ENCODE data around the gene PPEF1.
"Not testable (repeated sequence)": the region's sequence is repeated elsewhere in the genome, so short reads cannot be mapped to it uniquely, and the experiment has no call there.

Gene PPEF1

DNA sequence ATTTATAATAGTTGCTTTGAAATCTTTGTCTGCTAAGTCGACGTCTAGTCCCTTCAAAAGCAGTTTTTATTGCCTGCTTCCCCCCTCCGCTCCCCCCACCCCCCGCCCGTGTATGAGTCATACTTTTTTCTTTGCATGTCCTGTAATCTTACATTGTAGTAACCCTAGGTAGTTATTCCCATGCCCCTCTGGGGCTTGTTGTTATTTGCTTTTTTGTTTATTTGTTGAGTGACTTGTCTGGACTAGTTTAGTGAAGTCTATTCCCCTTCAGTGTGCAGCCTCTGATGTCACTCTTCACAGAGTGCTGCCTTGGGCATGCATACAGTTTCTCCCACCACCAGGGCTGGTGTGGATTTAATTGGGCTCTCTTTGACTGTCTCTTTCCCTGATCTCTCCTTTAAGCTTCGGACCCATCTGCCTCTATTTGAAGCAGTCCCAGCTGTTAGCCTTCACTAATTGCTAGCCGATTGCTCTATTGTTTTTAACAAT, 86.2 kb downstream of the PPEF1 start:
- peak; percentile 6 for DNase-seq

DNA sequence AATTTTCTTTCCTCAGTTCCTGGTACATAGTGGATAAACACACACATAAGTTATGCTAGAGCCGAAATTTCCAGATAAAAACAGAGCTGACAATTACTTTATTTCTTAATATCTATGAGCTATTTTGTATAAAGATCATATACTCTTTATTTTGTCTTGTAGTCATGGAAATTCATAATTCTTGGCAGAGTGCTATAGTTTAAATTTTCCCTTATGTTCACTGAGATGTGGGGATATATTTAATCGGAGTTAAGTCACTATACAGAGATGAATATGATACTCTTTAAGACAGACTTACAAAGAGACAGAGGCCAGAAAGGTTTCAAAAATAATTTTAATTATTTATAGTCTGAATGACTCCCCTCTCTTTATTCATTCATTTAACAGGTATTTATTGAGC, 89.7 kb downstream of the PPEF1 start:
- DNase-seq = no peak

GRCh38 chrX:18799911-18800310, 92.5 kb downstream of the PPEF1 start:
- DNase-seq = no peak

DNA sequence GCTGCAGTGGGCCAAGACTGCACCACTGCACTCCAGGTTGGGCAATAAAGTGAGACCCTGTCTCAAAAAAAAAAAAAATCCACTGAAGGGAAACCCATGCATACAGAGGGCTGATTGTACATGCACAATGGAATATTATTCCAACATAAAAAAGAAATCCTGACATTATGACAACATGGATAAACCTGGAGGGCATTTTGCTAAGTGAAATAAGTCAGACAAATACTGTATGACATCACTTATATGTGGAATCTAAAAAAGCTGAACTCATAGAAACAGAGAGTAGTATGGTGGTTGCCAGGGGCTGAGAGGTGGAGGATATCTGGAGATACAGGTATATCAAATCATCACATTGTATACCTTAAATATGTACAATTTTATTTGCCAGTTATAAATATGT, 102.2 kb downstream of the PPEF1 start:
- DNase-seq = no peak

- no peak for DNase-seq
Observed at GRCh38 chrX:18810416-18810815, 103.0 kb downstream of the PPEF1 start.

DNA sequence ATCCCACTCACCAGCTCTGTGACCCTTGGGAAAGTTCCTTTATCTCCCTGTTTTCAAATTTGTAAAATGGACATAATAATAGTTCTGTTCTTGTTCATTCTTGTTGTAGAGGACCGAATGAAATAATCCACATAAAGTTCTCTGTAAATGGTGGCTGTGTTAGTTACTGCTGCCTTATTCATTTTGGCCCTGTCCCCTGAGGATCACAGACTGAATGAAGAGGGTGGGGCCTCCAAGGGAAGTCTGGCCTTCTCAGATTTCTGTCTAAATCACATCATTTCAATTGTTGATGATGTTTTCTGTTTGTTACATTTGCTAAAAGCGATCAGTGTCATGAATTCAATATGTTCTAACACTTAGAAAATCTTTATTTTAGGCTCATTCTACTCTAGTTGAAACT, 117.9 kb downstream of the PPEF1 start:
- DNase-seq = no peak

GRCh38 chrX:18828832-18829404, 121.5 kb downstream of the PPEF1 start:
- DNase-seq = peak; percentile 35

DNA sequence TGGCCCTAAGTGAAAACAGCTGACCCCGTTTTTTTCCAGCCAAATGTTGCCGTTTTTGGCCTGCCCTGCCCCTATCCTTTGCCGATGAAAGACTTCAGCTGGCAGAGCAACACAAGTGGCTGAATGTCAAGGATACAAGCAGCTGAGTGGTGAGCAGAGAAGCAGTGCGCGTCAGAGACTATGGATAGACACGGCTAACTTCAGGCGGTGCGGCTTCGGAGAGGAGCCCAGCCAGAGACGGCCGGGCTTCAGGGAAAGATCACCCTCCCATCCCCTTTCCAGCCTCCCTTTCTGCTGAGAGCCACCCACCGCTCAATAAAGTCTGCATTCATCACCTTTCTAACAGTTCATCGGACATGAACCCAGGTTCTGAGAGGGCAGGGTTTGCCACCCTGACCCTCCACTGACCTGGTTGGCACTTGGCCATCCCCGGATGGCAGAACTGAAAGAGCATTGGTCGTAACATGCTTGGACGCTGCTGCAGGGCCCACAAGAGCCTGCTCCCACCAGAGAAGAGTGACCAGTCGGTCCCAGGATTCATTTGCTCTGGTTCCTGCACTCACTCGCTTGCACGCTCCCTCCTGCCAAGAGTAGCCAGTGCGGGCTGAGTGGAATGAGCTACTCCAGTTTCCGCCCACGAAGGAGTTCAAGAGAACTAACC, 125.8 kb downstream of the PPEF1 start:
- no peak for DNase-seq

- not testable (repeated sequence) for DNase-seq
Observed at GRCh38 chrX:18847901-18848300, 140.5 kb downstream of the PPEF1 start.

- peak; percentile 85 for DNase-seq
Observed at GRCh38 chrX:18855919-18856644, 148.6 kb downstream of the PPEF1 start.

DNA sequence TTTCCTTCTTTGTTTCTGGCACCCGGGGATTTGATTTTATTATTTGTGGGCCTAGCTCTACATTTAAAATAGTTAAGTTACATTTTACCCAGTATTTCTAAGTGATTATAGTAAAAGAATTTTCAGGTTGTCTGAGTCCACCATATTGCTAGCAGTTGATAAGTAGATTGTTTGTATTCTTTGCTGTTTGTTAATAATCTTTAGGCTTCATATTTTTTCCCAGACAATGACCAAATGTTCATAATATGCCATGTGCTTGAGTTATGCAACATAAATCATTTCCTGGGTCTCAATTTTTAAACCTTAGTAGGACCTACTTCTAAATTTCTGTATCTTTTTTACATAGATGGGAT, 149.2 kb downstream of the PPEF1 start:
- no peak for DNase-seq

GRCh38 chrX:18861511-18861910, 154.1 kb downstream of the PPEF1 start:
- DNase-seq = no peak

GRCh38 chrX:18864390-18864920, 157.0 kb downstream of the PPEF1 start:
- no peak for DNase-seq

GRCh38 chrX:18871161-18871890, 163.9 kb downstream of the PPEF1 start:
- DNase-seq = peak; percentile 27

DNA sequence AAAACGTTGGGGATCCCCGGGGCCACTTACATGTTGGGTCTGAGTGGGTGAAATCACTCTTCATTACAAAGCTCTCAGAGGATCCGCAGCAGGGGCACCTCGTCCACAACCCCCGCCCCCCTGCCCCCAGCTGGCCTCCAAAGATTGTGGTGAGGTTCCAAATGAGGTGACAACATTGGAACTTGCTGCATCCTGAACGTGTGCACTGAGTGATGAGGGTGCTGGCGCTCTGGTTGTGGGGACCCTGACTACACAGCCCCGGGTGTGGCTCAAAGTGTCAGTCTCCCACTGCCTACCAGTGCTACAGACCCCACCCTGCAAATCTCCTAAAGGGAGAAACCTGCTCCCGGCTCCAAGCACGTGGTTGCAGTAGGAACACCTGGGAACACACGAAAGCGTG, 164.5 kb downstream of the PPEF1 start:
- DNase-seq = no peak

DNA sequence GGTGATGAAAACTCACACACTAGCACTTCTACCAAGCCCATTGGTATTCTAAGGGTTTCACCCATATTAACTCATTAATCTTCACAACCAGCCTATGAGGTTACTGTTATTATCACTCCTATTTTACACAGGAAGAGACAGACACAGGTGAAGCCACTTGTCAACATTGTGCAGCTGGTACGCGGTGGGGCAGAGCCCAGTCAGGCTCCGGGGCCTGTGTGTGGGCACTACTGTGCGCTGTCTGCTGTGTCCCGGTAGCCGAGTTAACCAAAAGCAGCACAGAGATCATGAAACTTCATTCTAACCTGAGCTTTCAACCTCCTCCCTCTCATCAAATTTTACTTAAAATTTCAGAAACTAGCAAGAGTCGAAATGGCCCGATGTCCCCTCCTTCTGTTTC, 165.2 kb downstream of the PPEF1 start:
- no peak for DNase-seq

GRCh38 chrX:18873189-18873791, 165.8 kb downstream of the PPEF1 start:
- DNase-seq = peak; percentile 74

DNA sequence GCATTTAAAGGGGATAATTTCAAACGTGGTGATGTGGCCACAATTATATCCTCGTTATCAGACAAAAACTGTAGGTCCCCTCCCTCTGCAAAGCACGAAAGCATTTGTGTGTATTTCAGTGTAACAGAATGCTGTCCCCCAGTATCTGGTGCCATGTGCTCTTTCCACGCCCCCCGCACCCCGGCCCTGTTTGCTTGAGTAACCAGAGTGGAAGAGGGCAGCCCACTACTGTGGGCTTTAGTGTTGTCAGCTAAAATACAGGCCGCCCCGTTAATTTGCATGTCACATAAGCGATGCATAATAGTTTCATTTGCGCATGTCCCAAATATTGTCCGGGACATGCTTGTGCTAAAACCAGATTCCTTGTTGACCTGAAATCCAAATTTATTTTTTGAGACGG, 166.4 kb downstream of the PPEF1 start:
- no peak for DNase-seq

DNA sequence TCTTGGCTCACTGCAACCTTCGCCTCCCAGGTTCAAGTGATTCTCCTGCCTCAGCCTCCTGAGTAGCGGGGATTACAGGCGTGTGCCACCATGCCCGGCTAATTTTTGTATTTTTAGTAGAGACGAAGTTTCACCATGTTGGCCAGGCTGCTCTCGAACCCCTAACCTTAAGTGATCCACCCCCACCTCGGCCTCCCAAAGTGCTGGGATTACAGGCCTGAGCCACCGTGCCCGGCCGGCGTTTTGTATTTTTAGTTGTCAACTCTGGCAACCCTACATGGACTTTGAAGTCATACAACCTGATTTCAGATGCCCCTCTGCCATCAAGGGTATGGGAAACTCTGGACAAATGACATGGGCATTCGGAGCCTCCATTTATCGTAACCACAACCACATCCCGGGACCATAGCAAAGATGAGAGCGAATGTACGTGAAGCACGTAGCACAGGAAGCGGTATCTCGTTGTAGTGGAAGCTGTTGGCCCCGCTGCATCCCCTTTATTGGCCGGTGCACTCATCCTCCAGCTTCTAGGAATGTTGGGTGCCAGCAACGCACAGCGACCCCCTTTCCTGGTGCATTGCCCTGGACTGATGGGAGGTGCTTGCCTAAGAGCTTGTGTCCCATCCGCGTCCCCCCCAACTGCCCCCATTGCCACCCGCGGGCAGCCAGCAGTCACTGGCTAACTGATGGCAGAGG, 167.3 kb downstream of the PPEF1 start:
- DNase-seq = no peak

DNA sequence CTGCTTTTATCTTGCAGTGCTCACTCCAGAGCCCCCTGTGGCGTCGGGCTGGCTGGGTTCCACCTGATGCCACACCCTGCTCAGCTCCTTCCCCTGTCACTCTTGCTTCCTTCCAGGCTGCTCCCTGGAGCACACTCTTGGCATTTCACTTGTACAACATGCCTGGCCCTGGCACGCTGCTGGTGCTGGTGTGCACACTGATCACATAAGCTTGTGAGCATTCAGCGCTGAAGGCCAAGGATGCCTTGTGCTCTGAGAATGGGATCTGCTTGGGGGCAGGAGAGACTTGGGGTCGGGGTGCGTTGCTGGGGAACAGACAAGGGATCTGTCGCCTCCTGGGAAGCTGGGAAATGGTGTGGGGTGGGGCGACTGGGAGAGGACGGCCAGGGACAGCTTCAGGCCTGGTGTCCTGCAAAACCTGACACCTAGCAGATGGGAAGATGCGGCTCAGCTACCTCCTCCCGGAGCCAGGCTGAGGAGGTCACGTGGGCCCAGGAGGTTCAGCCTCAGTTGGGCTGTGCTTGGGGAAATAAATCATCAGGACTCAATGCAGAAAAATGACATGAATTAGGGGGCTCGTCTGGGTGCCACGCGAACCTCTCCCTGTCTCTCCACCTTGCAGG, 167.9 kb downstream of the PPEF1 start:
- DNase-seq = no peak

- no peak for DNase-seq
Observed at GRCh38 chrX:18877469-18877868, 170.0 kb downstream of the PPEF1 start.

Measured in fibroblast of skin of back (primary cell).